HG03521 (cell line): ENCODE results near the gene RNU7-1.

Experiments used
- ATAC-seq: cut with Tn5 transposase; IDR thresholded peaks from one replicate; pipeline ENCODE4 v1.9.1; 2021; ENCODE audit warnings: mild to moderate bottlenecking, moderate library complexity; ENCODE audit not compliant: unreplicated experiment

RNU7-1 gene

DNA sequence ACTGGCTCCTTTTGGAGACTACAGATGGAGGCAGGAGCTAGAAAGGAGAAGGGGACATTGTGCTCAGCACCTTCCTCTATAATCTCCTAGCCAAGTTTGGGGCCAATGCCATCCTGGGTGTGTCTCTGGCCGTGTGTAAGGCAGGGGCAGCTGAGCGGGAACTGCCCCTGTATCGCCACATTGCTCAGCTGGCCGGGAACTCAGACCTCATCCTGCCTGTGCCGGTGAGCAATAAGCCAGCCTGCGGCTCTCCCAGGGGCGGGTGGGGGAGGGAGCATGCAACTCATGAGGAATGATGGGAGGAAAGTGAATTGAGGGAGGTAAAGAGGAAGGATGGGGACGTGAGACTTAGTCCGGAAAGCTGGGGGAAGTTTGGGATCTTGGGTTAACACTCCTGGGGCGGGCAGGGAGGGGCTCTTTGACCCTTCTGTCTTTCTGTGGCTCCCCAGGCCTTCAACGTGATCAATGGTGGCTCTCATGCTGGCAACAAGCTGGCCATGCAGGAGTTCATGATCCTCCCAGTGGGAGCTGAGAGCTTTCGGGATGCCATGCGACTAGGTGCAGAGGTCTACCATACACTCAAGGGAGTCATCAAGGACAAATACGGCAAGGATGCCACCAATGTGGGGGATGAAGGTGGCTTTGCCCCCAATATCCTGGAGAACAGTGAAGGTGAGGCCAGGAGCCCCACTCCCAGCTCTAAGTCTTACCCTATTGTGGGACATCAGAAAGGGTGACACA is 26.0 kb upstream of the RNU7-1 start:
- no peak for ATAC-seq

GRCh38 chr12:6919588-6919987 is 24.0 kb upstream of the RNU7-1 start:
- no peak for ATAC-seq

- ATAC-seq = no peak
These were observed 22.1 kb upstream of the RNU7-1 start for GRCh38 chr12:6921539-6921938.

- ATAC-seq = no peak
These were observed 21.3 kb upstream of the RNU7-1 start for GRCh38 chr12:6921996-6922946.

- ATAC-seq = no peak
These were observed 20.4 kb upstream of the RNU7-1 start for GRCh38 chr12:6923003-6923732.

DNA sequence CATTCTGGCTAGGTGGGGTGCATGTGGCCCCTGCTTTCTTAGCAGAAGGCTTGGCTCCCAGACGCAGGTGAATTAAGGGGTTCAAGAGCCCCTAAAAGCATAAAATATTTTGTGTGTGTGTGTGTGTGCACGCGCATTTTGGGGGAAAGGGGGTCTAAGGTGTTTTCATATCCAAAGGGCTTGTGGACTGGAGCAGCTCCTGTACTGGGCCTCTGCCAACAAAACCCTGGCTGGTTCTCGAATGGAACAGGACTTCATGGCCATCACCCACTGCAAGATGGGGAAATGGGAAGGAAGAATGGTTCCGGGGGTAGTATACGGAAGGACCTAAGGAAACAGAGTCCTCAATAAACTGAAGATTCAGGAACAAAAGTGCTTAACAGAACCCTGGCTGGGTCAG is 19.8 kb upstream of the RNU7-1 start:
- ATAC-seq = no peak

GRCh38 chr12:6925239-6925539 is 18.4 kb upstream of the RNU7-1 start:
- no peak for ATAC-seq

- ATAC-seq = no peak
These were observed 17.9 kb upstream of the RNU7-1 start for GRCh38 chr12:6925540-6926279.

DNA sequence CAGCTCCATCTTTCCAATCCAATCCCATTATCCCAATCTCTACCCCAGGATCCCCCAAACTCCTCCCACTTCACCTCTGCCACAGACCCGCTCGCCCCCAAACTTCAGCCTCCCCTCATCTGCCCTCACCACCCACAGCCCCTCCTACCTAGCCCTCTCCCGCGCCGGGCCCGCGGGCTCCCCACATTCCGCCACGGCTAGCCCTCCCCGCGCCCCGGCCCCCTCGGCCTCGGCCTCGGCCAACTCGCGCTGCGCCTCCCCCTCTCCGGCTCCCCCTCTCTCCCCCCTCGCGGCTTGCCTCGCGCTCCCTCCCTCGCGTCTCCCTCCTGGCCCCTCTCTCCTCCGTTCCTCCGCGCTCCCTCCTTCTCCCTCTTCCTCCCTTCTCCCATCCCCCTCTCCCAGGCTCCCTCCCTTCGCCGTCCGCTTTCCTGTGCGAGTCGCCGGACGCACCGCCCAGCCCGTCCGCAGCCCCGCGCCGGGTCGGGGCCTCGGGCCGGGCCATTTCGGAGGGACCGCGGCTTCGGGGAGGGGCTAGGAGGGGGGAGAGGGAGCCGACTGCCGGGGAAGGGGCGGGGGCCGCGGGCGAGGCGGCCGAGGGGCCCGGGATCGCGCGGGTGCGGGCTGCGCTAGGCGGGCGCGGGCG is 16.1 kb upstream of the RNU7-1 start, which contains the start of gene ATN1:
TSS of gene ATN1 (plus strand) at position 581 of the 643 bp plus-strand sequence. CDS start 6,043 bp downstream, outside the sequence.
- ATAC-seq = no peak

DNA sequence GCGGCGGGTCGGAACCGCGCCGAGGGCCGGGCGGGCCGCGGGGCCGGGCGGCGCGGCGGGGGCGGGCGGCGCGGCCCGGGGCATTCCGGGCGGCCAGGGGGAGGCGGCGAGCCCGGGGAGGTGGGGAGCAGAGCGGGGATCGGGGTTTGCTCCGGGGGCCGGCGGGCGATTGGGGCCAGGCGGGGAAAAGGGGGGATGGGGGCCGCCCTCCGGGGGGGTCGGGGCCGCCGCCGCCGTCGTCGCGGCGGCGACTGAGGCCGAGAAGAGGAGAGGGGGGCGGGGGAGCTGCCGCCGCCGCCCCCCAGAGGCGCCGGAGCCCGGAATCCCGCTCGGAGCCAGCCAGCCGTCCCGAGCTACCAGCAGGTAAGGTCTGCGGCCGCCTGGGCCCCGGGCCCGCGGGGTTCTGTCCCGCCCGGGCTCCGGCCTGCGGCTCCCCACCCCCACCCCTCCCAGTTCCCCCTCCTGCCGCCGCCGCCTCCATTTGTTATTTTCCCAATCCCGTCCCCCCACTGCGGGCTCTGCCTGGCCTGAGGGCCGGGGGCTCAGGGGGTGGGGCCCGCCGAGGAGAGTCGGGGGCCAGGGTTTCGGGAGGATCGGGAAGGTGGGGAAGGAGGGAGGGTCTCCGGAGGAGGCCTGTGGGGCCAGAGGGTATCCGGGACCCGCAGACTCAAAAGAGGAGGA is 15.5 kb upstream of the RNU7-1 start:
- ATAC-seq = no peak

- ATAC-seq = no peak
These were observed 14.8 kb upstream of the RNU7-1 start for GRCh38 chr12:6928703-6929407.

DNA sequence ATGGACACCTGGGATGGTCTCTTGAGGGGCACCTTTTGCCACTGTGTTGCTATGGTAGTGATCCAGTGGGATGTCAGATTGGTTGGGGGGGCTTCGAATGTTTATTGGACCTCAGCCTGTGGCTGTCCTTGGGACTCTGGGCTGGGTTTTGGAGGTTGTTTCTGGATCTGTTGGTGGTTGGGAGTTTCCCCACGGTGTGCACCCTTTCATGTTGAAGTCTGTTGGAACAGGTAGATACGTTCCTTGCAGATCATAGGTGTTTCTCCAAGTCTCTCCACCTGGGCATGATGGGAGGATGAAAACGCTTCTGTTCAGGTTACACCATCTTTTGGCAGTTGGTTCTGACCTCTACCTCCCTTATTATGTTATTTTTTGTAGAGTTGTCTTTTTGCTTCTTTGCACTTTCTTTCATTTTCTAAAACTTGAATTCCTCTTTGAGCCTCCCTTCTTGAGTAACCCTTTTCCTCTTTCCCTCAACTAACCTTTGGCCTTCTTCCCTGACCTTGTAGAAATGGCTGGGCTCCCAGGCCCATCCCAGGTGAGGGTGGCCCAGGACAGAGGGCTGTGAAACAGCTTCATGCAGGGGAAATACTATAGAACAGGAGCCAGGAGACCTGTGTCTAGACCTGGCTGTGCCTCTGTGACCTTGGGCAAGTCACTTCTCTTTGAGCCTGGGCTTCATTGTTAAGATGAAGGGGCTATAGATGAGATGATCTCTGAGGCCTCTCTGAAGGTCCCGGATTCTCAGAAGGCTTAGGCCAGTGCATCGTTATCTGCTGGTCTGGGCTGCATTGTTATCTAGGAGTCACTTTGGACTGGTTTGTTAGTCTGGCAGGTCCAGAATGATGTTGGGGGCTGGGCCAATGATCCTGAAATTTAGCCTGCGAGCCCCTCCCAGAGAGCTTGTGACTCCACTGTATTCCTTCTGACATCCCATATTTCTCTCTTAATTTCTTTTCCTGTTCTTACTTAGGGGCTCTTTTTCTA is 13.9 kb upstream of the RNU7-1 start:
- no peak for ATAC-seq

GRCh38 chr12:6932766-6933165 is 10.8 kb upstream of the RNU7-1 start:
- no peak for ATAC-seq

GRCh38 chr12:6934110-6934509 is 9.5 kb upstream of the RNU7-1 start:
- ATAC-seq = no peak

GRCh38 chr12:6935371-6936193 is 8.0 kb upstream of the RNU7-1 start:
- ATAC-seq = no peak

DNA sequence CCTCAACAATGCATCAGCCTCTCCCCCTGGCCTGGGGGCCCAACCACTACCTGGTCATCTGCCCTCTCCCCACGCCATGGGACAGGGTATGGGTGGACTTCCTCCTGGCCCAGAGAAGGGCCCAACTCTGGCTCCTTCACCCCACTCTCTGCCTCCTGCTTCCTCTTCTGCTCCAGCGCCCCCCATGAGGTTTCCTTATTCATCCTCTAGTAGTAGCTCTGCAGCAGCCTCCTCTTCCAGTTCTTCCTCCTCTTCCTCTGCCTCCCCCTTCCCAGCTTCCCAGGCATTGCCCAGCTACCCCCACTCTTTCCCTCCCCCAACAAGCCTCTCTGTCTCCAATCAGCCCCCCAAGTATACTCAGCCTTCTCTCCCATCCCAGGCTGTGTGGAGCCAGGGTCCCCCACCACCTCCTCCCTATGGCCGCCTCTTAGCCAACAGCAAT is 7.4 kb upstream of the RNU7-1 start:
- no peak for ATAC-seq
